ENCODE measurements around the gene ELOB. TPM values are rescaled to one million over a fixed set of nuclear protein-coding genes. Genes with fewer than 3 reads are reported as not detected.

ELOB gene
- total RNA-seq, 1 experiment from 2014 or later, result 175 TPM

DNA sequence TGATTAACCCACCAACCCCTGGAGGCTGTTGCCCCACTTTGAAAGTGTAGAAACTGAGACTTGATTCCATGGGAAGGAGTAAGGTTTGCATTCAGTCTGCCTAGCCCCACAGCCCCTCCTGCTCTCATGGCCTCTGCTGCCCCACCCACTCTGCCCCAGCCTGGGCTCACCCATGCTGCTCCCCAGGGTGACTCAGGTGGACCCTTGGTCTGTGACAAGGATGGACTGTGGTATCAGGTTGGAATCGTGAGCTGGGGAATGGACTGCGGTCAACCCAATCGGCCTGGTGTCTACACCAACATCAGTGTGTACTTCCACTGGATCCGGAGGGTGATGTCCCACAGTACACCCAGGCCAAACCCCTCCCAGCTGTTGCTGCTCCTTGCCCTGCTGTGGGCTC lies 27.6 kb upstream of the ELOB start:
- Mint-ChIP-seq H3K27ac (ENCODE audit: unreplicated experiment) (no peak overlapping the region), H3K27me3 (ENCODE audit: insufficient read depth, unreplicated experiment) (no peaks in the 10 kb centered on the region), H3K36me3 (ENCODE audit: insufficient read depth, unreplicated experiment) (peaks cover 5% of the 10 kb centered on the region), H3K9me3 (ENCODE audit: unreplicated experiment) (peaks cover 43% of the 10 kb centered on the region), H3K4me1 (ENCODE audit: low read depth, unreplicated experiment) (peaks cover 8% of the 10 kb centered on the region), H3K4me3 (ENCODE audit: unreplicated experiment) (no peak overlapping the region)
- TF ChIP-seq, protein P1, sequence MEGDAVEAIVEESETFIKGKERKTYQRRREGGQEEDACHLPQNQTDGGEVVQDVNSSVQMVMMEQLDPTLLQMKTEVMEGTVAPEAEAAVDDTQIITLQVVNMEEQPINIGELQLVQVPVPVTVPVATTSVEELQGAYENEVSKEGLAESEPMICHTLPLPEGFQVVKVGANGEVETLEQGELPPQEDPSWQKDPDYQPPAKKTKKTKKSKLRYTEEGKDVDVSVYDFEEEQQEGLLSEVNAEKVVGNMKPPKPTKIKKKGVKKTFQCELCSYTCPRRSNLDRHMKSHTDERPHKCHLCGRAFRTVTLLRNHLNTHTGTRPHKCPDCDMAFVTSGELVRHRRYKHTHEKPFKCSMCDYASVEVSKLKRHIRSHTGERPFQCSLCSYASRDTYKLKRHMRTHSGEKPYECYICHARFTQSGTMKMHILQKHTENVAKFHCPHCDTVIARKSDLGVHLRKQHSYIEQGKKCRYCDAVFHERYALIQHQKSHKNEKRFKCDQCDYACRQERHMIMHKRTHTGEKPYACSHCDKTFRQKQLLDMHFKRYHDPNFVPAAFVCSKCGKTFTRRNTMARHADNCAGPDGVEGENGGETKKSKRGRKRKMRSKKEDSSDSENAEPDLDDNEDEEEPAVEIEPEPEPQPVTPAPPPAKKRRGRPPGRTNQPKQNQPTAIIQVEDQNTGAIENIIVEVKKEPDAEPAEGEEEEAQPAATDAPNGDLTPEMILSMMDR (IDR thresholded peaks at IDR 0.05; ENCODE audit: insufficient read depth in 1 of 2, low read depth in 1 of 2, low read length in 1 of 2, severe bottlenecking in 1 of 2, unreplicated experiment in 1 of 2), result no peak
- intact Hi-C loops (cut with micrococcal nuclease; ENCODE audit: unreplicated experiment), result no loop called here
- Histone ChIP-seq H3K4me1 (peaks cover 11% of the 10 kb centered on the region), H3K36me3 (ENCODE audit: control insufficient read depth, insufficient read depth, low read length) (no peaks in the 10 kb centered on the region), H3K9me3 (0 out of 2 replicates have a peak, but pooled peaks cover 7% of the 10 kb centered on the region), H3K27me3 (replicated peaks; ENCODE audit: control insufficient read depth, insufficient read depth, low read length) (no peaks in the 10 kb centered on the region), H3K4me3 (ENCODE audit: low read depth, low read length) (no peak overlapping the region)
- CTCF ChIA-PET, result no interaction called here
- BruUV-seq (replicated peaks), result no TSS peak
- POLR2A ChIA-PET, result no interaction called here
- no peak for DNase-seq

DNA sequence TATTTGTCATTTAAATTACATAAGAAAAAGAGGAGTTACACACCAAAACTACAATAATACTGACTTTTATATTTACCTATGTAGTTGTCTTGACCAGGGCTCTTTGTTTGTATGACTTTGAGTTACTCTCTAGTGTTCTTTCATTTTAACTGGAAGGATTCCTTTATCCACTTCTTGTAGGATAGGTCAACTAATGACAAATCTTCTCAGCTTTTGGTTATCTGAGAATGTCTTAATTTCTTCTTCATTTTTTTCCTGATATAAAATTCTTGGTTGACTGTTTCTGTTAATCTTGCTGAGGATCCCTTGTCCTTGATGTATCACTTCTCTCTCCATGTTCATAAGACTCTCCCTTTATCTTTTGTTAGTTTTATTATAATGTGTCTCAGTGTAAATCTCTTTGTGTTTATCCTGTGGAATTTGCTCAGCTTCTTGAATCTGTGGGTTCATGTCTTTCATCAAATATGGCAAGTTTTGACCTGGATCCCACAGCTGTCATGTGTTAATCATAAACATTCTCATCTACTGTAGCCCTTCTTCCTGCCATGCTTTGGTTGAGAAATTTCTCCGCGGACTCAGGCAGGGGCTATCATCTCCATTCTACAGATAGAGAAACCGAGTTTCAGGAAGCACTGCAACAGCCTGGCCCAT lies 26.6 kb upstream of the ELOB start:
- Mint-ChIP-seq H3K4me3 (ENCODE audit: unreplicated experiment) (no peak overlapping the region), H3K27ac (ENCODE audit: unreplicated experiment) (no peak overlapping the region), H3K9me3 (ENCODE audit: unreplicated experiment) (peaks cover 33% of the 10 kb centered on the region), H3K36me3 (ENCODE audit: insufficient read depth, unreplicated experiment) (peaks cover under 1% of the 10 kb centered on the region), H3K27me3 (ENCODE audit: insufficient read depth, unreplicated experiment) (no peaks in the 10 kb centered on the region), H3K4me1 (ENCODE audit: low read depth, unreplicated experiment) (peaks cover 9% of the 10 kb centered on the region)
- H3K27me3 ChIP-seq (replicated peaks; ENCODE audit: control insufficient read depth, insufficient read depth, low read length), result no peaks in the 10 kb centered on the region
- H3K4me3 ChIP-seq (ENCODE audit: low read depth, low read length), result no peak overlapping the region
- intact Hi-C loops (cut with micrococcal nuclease; ENCODE audit: unreplicated experiment), result no loop called here
- peaks cover 21% of the 10 kb centered on the region for H3K4me1 ChIP-seq
- H3K9me3 ChIP-seq, result 0 out of 2 replicates have a peak, but pooled peaks cover 7% of the 10 kb centered on the region
- ChIA-PET CTCF (no interaction called here), POLR2A (no interaction called here)
- no peaks in the 10 kb centered on the region for H3K36me3 ChIP-seq (ENCODE audit: control insufficient read depth, insufficient read depth, low read length)
- BruUV-seq (replicated peaks), result no TSS peak
- no peak for DNase-seq
- TF ChIP-seq, protein P1 (IDR thresholded peaks at IDR 0.05; ENCODE audit: insufficient read depth in 1 of 2, low read depth in 1 of 2, low read length in 1 of 2, severe bottlenecking in 1 of 2, unreplicated experiment in 1 of 2), result no peak

DNA sequence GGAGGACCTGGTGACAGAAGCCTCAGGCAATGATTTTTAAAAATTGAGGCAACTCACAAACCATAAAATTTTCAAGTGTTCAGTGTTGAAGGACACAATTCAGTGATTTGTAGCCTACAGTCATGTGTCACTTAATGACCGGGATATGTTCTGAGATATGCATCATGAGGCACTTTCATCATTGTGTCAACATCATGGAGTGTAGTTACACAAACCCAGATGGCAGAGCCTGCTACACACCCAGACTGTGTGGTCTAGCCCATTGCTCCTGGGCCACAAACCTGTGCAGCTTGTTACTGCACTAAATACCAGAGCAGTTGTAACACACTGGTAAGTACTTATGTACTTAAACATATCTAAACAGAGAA lies 22.8 kb upstream of the ELOB start:
- peak; percentile 78 to 91 for DNase-seq

More for the DNA sequence above, 22.8 kb upstream of the ELOB start:
- Histone ChIP-seq H3K9me3 (0 out of 2 replicates have a peak, but pooled peaks cover 7% of the 10 kb centered on the region), H3K36me3 (ENCODE audit: control insufficient read depth, insufficient read depth, low read length) (no peaks in the 10 kb centered on the region), H3K4me3 (ENCODE audit: low read depth, low read length) (no peak overlapping the region), H3K4me1 (peaks cover 35% of the 10 kb centered on the region), H3K27me3 (replicated peaks; ENCODE audit: control insufficient read depth, insufficient read depth, low read length) (no peaks in the 10 kb centered on the region)
- H3K4me3 Mint-ChIP-seq (ENCODE audit: unreplicated experiment), result no peak overlapping the region
- H3K27ac Mint-ChIP-seq (ENCODE audit: unreplicated experiment), result peak overlapping the region; percentile 71
- peaks cover 24% of the 10 kb centered on the region for H3K4me1 Mint-ChIP-seq (ENCODE audit: low read depth, unreplicated experiment)
- intact Hi-C loops (cut with micrococcal nuclease; ENCODE audit: unreplicated experiment), result loop anchor here (1.0 to 5.0 kb wide), 2 partner anchors 37 to 46 kb away; no protein-coding TSS in a partner anchor
- TF ChIP-seq, protein P1 (IDR thresholded peaks at IDR 0.05; ENCODE audit: insufficient read depth in 1 of 2, low read depth in 1 of 2, low read length in 1 of 2, severe bottlenecking in 1 of 2, unreplicated experiment in 1 of 2), result no peak
- H3K27me3 Mint-ChIP-seq (ENCODE audit: insufficient read depth, unreplicated experiment), result no peaks in the 10 kb centered on the region
- BruUV-seq (replicated peaks), result no TSS peak
- no peaks in the 10 kb centered on the region for H3K36me3 Mint-ChIP-seq (ENCODE audit: insufficient read depth, unreplicated experiment)
- ChIA-PET POLR2A (no interaction called here), CTCF (no interaction called here)
- H3K9me3 Mint-ChIP-seq (ENCODE audit: unreplicated experiment), result peaks cover 15% of the 10 kb centered on the region
